ENCODE measurements around the gene ITGB4.

ITGB4 gene

DNA sequence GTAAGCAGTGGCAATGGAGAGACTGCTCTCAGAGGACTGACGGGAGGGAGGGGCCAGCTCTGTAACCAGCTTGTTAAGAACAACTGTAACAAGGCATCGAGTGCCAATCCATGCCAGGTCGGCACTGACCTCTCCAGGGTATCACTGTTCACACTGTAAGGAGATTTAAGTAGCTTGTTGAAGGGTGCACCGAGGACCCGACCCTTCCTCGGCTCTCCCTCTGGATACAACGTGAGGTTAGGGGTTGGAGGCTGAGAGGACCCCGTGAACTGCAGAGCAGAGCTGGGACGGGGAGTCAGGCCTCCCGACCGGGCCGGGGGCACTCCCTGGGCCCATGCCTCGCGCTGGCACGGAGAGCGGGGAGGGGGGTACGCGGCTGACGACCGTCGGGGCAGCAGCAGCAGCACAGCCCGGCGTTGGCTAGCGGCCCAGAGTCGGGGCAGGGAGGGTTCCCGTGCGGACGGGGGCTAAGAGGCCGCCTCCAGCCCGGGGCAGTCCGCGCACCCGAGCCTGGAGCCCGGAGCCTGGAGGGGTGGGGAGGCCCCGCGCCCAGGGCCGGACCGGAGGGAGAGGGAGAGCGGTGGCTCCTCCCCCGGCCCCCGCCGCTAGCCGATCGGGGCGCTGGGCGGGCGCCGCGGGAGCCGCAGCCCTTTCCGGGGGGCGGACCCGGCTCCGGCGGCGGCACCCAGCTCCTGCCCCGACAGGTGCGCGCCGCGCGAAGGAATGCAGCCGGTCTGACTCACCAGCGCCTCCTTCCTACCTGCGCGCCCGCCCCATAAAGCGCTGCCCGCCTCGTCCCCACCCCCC is at the start of gene ITGB4:
Gene ITGB4, plus strand, starts transcription at position 804 of the 807 bp plus-strand sequence. CDS start 3,245 bp downstream, outside the sequence.
- DNase-seq = peak; percentile 71

DNA sequence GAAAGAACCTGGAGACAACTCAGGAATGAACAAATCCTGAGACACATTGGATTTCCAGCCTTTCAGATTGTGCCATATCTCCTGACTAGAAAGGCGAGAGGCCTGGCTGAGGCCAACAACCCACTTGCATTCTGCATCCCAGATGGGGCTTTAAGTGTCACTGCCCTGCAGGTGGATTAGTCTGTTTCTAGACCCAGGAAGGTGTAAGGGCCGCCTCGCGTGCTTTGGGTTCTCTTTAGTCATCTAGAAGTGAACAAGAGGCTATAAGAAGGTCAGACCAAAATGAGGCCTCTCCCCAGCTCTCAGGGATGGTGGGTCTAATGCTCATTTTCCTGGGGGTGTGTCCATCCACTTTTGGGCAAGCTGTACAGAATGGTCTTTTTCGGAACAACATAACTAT is 49.2 kb upstream of the ITGB4 start:
- DNase-seq = no peak

DNA sequence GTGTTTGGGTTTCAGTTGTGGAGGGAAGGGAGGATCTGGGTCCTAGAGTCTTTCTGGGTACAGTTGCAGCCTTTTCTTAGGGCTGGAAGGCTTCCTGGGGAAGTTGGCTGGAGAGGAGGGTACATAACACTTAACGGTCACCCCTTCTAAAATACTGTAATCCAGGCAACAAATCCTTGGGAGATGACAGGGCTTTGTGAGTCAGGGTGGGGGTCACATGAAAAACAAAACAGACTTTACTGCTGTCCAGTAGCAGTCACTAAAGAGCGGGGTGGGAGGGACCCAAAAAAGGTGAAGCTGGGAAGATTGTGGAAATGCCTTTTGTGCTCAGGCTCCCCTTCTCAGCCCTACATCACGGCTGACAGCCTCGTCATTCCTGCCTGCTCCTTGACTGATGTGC is 47.8 kb upstream of the ITGB4 start:
- DNase-seq = no peak

DNA sequence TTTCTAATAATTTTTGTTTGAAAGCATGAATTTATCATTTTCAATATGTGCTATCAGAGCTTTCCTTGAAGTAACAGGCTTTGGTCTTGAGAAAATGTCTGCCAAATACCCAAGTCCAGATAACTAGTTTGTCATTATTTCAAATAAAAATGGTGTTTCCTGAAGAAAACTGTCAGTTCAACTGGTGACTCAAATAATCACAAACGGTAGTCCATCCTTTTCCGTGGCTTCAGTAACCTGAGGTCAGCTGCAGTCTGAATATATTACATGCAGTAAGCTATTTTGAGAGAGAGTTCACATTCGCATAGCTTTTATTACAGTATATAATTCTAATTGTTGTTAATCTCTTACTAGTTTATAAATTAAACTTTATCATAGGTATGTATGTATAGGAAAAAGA is 44.8 kb upstream of the ITGB4 start:
- no peak for DNase-seq

DNA sequence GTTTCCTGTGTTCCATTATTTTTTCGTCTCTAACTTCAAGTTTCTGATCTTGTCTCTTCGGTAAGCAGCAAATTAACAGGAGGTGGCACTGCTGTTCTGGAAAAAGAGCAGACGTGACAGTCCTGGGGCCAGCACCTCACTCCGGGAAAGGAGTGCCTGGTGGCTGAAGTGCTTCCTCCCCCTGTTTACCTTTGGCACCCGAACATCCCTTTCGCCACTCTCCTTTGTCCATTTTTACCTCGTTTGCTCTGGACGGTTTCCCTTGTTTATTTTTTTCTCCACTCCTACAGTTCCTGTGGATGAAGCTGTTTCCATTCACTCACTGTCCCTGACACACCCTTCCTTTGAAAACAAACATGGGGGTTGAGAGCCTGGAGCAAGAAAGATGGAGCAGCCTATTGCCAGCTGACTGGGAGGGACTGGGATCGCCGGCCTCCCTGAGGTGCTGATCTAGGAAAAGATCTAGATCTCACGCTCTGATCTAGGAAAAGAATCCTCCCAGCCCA is 41.5 kb upstream of the ITGB4 start:
- no peak for DNase-seq

DNA sequence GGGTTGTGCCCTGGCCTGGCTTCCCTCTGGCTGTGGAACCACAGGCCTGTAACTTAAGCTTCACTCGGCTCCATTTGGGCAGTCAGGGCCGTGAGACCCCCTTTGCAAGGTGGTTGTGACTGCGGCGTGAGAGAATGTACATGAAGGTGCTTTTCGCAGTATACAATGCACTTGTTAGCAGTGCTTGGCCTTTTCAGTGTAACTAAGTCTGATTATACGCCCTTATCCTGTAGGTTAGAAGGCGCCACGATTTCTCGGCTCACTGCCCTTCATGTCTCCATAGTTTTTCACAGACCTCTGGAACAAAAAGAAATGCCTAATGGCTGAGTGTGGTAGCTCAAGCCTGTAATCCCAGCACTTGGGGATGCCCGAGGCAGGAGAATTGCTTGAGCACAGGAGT is 40.8 kb upstream of the ITGB4 start:
- no peak for DNase-seq

DNA sequence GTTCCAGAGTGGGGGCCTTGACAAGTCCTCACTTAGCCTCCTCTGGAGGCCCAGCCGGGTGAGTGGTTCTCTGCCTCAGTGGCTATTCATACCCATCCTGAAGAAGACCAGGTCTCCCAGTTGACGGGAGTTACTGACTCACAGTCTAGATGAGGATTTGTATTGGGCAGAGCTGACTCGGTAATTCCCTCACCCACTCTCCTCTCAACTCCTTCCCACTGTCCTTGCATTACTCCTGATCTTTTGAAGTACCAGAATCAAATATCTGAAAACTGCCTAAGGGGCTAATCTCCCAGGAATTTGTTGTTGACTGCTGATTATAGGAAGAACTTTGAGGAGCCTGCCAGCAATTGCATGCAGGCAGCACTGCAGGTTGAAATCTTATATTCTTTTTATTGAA is 40.0 kb upstream of the ITGB4 start:
- no peak for DNase-seq

DNA sequence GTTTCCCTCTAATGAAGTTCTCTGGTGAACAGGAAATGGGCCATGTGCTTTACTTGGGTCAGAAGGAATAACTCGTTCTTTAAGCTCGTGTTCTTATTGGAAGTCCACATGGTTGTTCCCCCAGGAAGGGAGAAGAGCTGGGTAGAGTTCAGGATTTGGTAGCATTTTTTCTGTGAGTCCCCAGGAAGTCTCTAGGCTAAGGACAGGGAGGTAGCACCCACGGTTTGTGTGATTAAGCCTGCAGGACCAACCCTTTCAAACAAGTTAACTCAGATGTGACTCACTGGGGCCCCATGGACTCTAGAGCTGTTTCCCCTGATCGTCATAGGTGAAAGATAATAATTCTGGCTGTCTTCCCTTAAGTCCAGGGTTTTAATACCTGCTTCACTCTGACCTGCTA is 37.7 kb upstream of the ITGB4 start:
- no peak for DNase-seq

DNA sequence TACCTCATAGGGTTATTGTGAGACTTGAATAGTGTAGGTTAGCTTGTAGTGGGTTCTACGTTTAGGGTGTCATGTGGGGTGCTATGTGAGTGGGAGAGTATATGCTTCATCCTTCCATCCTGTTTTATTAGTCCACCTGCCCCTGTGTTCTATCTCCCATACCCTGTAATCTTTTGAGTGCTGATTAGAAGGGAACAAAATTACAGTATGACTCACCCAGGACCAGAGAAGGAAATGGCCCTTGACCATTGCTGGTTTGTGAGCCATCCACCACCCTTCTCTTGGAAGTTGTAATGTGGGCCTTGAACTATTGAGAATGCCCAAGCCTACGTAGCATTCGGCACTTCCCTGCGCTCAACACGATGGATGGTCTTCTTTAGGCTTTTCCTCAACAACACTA is 37.0 kb upstream of the ITGB4 start:
- no peak for DNase-seq

DNA sequence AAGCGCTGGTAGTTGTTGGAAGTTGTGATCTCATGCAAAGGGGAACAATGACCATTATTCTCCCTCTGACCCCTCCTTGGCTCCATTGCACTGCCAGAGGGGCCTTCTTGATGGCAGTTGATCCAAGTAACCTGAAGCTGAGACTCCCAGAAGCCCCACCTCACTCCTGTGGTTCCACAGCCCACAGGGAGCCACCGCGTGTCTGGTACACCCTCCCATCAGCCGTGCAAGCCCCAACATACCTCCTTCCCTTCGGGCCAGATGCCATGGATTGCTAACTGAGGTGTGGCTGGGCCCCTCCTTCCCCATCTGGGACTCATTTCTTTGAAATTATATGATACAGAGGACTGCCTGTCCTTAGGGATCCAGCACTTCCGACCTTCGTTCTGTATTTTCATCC is 36.3 kb upstream of the ITGB4 start:
- DNase-seq = no peak

DNA sequence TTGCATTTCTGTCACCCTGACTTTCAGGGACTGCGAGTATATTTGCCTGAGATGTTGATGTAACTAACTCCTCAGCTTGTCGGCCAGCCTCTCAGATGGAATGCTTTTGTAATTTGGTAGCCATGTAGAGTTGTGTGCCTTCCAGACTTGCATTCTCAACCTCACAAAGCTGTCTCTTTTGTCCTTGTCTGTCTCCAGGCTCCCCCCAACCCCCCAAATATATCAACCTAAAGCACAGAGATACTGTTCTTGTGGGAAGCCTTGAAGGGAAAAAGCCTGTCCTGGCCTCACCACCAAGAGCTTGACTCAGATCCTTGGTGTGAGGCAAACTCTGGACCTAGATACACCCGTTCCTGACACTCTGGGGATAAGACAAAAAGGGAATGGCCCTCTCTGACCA is 35.8 kb upstream of the ITGB4 start:
- no peak for DNase-seq

DNA sequence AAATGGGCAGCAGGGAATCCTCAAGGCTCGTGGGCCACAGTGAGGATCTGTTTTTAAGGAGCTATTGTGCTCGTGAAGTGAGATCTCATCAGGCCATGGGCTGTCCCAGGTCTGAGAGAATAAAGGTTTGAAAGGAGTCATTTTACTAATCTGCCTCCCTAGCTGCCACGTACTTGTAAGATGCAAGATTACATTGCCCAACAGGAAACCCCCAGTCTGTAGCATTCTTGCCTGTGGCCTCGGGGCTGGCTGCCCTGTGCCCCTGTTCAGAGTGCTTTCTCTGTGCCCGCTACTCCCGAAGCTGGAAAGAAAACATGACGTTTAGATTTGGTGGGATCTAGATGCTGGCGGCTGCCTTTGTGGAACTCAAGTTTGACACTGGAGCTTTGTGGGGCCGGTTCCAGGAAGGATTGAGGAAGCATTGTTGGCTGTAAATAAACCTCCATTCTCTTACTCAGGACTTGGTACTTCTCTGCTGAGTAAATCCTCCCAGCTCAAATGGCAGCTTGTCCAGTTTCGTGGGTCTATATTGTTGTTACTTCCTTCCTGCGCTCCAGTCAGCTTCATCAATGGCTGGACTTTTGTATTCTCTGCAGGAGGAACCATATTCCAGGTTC is 32.9 kb upstream of the ITGB4 start:
- no peak for DNase-seq

DNA sequence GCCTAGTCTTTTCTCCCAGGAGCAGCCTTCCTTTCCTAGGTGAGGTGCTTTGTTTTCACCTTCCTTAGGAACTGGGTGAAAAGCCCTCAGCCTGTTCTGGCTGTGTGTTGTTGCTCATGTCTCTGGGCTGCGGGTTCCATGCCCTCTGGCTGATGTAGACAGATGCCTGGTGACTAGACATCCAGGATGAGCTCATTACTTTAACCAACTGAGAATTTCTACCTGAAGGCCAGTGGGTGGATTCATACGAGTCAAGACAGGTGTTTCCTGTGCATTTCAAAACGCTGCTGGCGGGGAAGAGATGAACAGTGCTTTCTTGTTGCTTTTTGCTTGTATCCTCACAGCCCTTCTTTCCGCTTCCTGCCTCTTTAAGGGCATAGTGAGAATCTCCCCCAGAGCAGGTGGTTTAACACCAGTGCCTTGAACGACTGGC is 31.8 kb upstream of the ITGB4 start:
- DNase-seq = peak; percentile 35

DNA sequence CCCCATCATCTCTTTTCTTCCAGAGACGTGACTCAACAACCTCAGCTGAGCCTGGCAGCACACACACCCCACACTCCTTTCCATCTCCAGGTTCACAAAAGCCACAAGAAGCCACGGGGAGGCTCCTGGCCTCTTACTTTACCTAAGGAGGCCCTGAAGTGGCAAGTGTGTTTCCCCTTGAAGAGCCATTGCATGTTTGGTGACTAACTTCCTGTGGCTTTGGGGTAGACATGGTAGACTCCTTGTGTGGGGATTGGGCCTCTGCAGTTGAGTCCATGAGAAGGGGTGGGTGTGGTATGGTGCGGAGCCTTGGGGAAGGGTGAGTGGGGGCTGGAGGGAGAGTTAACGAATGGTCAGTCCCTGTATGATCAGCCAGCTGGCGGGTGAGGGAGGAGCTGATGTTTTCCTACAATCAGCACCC is 29.9 kb upstream of the ITGB4 start:
- DNase-seq = no peak

DNA sequence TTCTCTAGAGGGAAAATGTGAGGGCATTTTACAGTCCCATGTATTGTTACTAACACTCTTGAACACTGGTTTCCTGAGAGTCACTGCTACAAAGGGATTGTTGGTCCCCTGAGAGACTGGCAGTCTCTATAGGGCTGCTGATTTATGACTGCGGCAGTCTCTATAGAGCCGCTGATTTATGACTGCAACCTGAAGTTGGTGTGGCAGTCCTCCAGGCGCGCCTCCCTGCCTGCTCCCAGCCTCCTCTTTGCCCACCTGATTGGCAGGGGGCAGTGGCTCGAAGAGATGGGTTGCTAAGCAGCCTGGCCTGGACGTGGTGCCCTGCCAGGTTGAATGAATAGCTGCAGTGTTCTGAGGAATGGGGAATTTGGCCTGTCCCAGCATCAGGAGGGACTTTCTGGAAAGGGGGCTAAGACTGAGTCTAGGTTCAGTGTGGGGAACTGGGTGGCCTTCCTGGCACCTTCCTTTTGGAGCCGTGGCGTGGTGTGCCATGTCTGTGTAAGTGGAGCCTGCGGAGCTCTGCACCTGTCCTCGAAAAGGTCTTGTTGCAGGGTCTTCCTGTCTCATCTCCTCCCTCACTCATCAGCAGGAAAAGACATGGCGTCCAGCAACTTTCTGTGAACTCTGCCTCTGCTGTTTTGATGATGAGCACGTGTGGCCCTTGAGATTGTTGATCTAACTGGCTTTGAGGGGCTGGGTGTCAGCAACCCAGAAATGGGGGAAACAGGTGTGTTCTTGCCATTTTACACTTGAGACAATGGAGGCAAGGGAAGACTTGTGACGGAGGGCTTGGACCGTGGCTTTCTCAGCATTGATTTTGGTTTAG is 29.2 kb upstream of the ITGB4 start:
- DNase-seq = no peak

DNA sequence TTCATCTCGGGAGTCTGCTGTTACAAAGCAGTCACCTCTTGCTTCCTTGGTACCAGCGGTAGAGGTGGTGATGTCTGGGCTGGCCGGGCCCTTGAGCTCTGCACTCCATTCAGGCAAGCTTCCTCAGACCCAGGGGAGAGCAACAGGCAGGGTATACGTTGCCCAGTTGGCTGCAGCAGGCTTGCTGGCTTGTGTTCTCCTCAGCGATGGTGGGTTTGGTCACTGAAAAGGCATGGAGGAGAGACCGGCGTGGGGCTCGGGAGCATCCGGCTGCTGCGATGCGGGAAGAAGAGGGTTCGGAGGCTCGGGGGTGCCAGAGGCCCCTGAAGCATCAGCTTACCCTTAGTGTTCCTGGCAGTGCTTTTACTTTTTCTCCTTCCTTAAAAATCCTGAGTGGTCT is 28.3 kb upstream of the ITGB4 start:
- no peak for DNase-seq

DNA sequence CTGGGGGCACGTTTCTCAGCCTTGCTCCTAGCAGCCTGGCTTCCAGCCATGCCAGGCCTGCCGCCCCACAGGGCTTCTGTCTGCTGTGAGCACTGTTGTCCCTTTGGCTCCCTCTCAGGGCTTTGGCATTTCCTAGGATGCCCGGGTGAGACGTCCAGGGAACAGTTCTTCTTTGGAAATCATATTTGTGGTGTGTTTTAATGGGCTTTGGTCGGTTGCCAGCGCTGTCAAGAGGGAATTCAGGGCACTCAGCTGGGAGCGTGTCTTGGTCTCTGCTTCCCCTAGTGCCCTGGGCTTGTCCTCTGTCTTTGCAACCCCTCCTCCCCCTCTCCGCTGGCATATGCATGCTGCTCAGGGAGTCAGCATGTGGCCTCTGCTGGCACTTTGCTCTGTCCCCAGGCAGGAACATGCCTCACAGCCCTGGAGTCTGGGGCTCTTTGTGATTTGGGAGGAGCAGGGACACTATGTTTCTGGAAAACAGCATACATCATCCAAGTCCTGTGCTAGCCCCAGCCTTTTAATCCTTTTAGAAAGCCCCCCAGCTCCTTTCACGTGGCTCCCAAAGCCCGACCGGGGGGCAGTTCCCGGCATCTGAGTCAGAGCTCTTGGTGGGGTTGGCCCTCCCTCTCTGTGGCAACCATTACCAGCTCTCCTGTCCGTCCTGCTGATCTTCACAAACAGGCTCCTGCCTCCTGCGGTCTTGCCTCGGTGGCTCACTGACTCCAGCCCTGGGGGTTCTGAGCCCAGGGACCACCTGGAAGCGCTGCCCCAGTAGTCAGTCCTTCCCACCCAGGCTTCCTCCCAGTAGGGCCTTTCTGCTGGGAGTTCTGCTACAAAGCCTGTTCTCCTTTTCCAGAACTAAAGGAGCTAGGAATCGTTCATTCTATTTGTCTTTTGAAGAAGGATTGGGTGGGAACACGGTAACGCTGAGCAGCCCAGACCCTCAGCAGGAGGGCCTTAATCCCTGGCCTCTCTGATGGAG is 27.5 kb upstream of the ITGB4 start:
- no peak for DNase-seq

DNA sequence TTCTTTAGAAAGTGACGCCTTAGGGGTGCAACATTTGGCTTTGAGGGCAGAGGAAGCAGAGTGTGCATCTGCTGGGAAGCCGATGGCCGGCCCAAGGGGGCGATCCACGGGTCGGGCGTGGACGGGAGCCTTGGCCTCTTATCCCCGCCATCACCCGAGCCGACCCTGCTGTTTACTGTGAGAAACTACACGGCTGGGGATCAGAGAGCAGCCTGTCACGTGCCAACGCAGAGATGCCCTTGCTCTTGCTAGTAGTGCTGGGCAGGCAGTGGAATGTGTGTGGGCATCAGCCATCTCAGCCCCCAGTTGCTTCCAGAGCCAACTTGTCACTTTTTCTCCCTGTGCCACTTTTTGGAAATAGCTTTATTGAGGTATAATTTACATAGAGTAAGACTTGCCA is 26.7 kb upstream of the ITGB4 start:
- no peak for DNase-seq

DNA sequence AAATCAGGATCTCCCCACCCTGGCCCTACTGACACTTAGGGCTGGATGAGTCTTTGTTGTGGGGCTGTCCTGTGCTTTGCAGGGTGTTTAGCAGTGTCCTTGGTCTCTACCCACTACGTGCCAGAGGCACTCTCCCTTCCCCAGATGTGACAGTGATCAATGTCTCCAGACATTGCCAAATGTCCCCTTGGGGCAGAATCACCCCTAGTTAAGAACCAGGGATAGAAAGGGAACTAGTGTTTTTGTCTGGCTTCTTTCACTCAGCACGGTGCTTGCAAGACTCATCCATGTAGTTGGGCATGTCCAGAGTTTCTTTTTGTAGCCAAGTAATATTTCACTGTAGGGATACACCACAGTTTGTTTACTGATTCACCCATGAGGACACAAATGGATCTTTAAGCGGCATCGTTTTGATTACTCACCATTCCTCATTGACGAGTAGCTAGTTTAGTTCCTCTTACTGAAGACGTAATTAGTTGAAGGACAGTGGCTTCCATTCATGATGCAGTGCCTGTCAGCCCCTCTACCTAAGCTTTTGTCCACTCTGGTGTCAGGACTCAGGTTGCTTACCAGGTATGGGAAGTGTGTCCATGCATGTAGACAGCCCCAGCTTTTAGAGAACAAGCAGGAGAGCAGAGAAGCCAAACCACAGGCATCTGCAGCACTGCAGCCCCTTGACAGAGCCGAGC is 26.0 kb upstream of the ITGB4 start:
- no peak for DNase-seq

DNA sequence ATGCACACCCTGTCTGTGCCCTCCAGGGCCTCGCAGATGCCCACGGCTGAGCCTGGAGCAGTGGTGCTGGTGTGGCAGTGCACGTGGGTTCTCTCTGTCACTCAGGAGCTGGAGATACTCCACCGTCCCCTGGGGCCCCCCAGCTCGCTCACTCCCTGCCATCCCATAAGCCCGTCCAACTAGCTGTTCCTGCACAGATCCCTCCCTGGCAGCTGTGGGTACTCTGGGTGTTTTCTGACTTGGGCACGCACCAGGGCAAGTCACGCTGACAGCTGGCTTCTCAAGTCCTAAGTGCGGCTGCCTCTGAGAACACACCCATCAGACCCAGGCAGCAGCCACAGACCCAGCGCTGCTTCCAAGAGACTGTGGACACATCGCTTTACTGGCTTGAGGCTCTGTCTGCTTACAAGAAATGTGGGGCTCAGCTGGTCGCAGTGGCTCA is 25.4 kb upstream of the ITGB4 start:
- DNase-seq = no peak

DNA sequence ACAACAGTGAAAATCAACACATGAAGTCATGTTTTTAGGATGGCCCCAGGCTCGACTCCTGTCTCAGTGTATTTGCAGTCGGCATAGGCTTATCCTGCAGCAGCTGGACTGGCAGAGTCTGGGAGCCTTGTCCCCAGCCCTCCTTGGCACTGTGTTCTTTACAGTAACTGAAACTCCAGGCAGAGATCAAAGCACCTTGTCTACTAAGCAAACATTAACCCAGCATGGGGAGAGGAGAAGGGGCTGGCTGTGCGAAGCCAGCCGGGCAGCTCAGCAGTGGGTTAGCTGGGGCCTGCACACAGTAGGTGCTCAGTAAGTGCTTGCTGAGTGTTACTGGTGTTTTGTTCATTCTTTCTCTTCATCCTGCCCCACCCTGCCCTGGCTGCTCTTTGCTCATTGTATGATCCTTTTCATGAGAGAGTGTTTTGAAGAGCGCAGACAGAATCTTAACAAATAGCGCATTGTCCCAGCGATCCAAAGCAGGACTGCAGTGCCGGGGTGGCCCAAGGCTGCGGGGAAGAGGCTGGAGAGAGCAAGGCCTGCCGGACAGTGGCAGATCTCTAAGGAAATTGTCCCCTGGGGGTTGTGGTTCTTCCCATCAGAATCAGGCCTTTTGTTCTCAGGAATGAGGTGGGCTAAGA is 23.5 kb upstream of the ITGB4 start:
- DNase-seq = no peak
